ENCODE data around the gene ITFG1. TPM values are rescaled to one million over a fixed set of nuclear protein-coding genes. Genes with fewer than 3 reads are reported as not detected.

ITFG1 gene
- 10 to 100 TPM; 58.7 to 88.6 (median 79.1) TPM for polyA plus RNA-seq (ENCODE audit: insufficient read depth in 1 of 5, insufficient read length in 5 of 5, low replicate concordance in 1 of 5)
- long read RNA-seq, donor 1, transcript ITFG1-201 (18 exons, 3,400 nt): major isoform, 13 of 168 reads
- long read RNA-seq, donor 1, partial matches to known transcripts: 149 of 168 reads
- long read RNA-seq, donor 1, other reads (novel, unspliced or antisense): 5 of 168 reads
- long read RNA-seq, donor 2, partial matches to known transcripts: 78 of 82 reads
- long read RNA-seq, donor 2, other reads (novel, unspliced or antisense): 0 of 82 reads
- long read RNA-seq, donor 3, transcript ITFG1-201 (18 exons, 3,400 nt): major isoform, 11 of 189 reads
- long read RNA-seq, donor 3, partial matches to known transcripts: 178 of 189 reads
- long read RNA-seq, donor 3, other reads (novel, unspliced or antisense): 0 of 189 reads
- long read RNA-seq, donor 4, transcript ITFG1-201 (18 exons, 3,400 nt): major isoform, 8 of 8 reads
- long read RNA-seq, donor 4, partial matches to known transcripts: 0 of 8 reads
- long read RNA-seq, donor 4, other reads (novel, unspliced or antisense): 0 of 8 reads
- long read RNA-seq, donor 5, transcript ITFG1-201 (18 exons, 3,400 nt): major isoform, 13 of 47 reads
- long read RNA-seq, donor 5, partial matches to known transcripts: 34 of 47 reads
- long read RNA-seq, donor 5, other reads (novel, unspliced or antisense): 0 of 47 reads
- long read RNA-seq, donor 6, transcript ITFG1-201 (18 exons, 3,400 nt): major isoform, 18 of 50 reads
- long read RNA-seq, donor 6, partial matches to known transcripts: 31 of 50 reads
- long read RNA-seq, donor 6, other reads (novel, unspliced or antisense): 0 of 50 reads
- long read RNA-seq, donor 7, transcript ITFG1-201 (18 exons, 3,400 nt): major isoform, 15 of 182 reads
- long read RNA-seq, donor 7, partial matches to known transcripts: 161 of 182 reads
- long read RNA-seq, donor 7, other reads (novel, unspliced or antisense): 5 of 182 reads
- long read RNA-seq, donor 8, partial matches to known transcripts: 0 of 4 reads
- long read RNA-seq, donor 8, other reads (novel, unspliced or antisense): 0 of 4 reads

- DNase-seq: peak; percentile 91 to 92
Measured at GRCh38 chr16:47460711-47461597, at the start of gene ITFG1, which contains the start of gene PHKB. Gene ITFG1, minus strand, starts transcription at chr16:47461063. Its CDS starts 18 bp downstream, at chr16:47461045. Gene PHKB, plus strand, starts transcription at chr16:47461331. Its CDS starts 20 bp downstream, at chr16:47461351.

GRCh38 chr16:47507701-47508100 is 46.8 kb upstream of the ITFG1 start:
- no peak for DNase-seq

GRCh38 chr16:47506800-47507199 is 45.9 kb upstream of the ITFG1 start:
- DNase-seq: no peak

GRCh38 chr16:47504599-47504998 is 43.7 kb upstream of the ITFG1 start:
- DNase-seq: no peak

GRCh38 chr16:47503936-47504335 is 43.1 kb upstream of the ITFG1 start:
- DNase-seq: no peak

GRCh38 chr16:47499700-47500264 is 38.9 kb upstream of the ITFG1 start:
- no peak for DNase-seq

- no peak for DNase-seq
Measured at GRCh38 chr16:47499080-47499699, 38.3 kb upstream of the ITFG1 start.

GRCh38 chr16:47493381-47494337 is 32.8 kb upstream of the ITFG1 start:
- no peak for DNase-seq

- DNase-seq: no peak
Measured at GRCh38 chr16:47492428-47493377, 31.8 kb upstream of the ITFG1 start.

- no peak for DNase-seq
Measured at GRCh38 chr16:47492036-47492427, 31.2 kb upstream of the ITFG1 start.

- no peak for DNase-seq
Measured at GRCh38 chr16:47490471-47490870, 29.6 kb upstream of the ITFG1 start.

GRCh38 chr16:47488051-47488450 is 27.2 kb upstream of the ITFG1 start:
- DNase-seq: no peak

- DNase-seq: no peak
Measured at GRCh38 chr16:47486856-47487255, 26.0 kb upstream of the ITFG1 start.

GRCh38 chr16:47483616-47484015 is 22.8 kb upstream of the ITFG1 start:
- DNase-seq: no peak

- DNase-seq: no peak
Measured at GRCh38 chr16:47481698-47482374, 21.0 kb upstream of the ITFG1 start.

GRCh38 chr16:47480410-47480809 is 19.5 kb upstream of the ITFG1 start:
- DNase-seq: no peak

GRCh38 chr16:47477679-47478078 is 16.8 kb upstream of the ITFG1 start:
- DNase-seq: no peak
